Peyer's patch (tissue), 4 donors: Measurements from ENCODE around the gene PITHD1.

Experiments
- CTCF ChIP-seq, 6 experiments: fragments of 450-650 bp in 4 of 6; fragments of 200-600 bp in 2 of 6; sonication (generic) in 1 of 6; IDR thresholded peaks; one replicate each; pipeline ENCODE4 v1.5.1; 2017 to 2019; ENCODE audit warnings: antibody characterized with exemption in 6 of 6, mild to moderate bottlenecking in 3 of 6, moderate library complexity in 1 of 6
- POLR2A ChIP-seq, 2 donors: fragments of 450-650 bp; IDR thresholded peaks; one replicate each; pipeline ENCODE4 v1.5.1; 2017; ENCODE audit warnings: antibody characterized with exemption in 2 of 2, mild to moderate bottlenecking in 2 of 2, moderate library complexity in 2 of 2

DNA sequence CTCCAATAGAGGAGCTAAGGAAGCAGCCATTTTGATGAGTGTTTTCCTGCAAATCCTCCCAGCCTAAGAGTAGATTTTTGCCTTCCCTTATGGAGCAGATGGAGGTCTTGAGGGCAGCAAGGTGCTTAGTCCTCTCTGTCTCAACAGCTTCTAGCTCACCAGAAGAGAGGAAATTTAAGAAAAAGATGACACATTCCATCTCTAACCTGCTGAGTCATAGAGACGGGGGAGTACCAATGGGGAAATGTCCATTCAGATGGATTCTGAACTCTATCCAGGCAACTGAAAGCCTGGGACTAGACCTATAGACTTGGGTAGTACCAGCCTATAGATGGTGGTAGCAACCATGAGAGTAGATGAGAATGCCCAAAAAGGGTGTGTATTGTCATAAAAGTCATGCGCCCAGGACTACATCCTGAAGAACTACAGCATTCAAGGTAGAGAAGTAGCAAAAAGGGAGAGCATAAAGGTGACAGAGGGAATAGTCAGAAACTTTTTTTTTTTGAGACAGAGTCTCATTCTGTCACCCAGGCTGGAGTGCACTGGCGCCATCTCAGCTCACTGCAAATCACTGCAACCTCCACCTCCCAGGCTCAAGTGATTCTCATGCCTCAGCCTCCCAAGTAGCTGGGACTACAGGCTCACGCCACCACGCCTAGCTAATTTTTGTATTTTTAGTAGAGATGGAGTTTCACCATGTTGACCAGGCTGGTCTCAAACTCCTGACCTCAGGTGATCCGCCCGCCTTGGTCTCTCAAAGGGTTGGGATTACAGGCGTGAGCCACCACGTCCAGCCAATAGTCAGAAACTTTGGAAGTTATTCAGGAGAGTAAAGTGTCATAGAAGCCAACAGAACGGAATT, 45.6 kb upstream of the PITHD1 start:
- TF ChIP-seq CTCF (IDR thresholded peaks at IDR 0.05) (no peak), POLR2A (IDR thresholded peaks at IDR 0.05) (no peak)
